GM13976 (cell line): ENCODE results near the gene GLCCI1.
"Not testable (repeated sequence)": the region's sequence is repeated elsewhere in the genome, so short reads cannot be mapped to it uniquely, and the experiment has no call there.

Experiments used
- DNase-seq: peaks from one replicate; pipeline ENCODE4 v3.0.0; 2012; ENCODE audit warnings: low spot score
- in situ Hi-C: fragments of 300-500 bp; cut with MboI; formaldehyde crosslinking; loops from one replicate; pipeline ENCODE4 v1.12.0; 2022; ENCODE audit warnings: low sequenced_read_pairs, mixed read lengths, inconsistent platforms; ENCODE audit not compliant: unreplicated experiment
- TF ChIP-seq, protein P1 (sequence below): IDR thresholded peaks from 2 replicates; pipeline ENCODE4 v1.5.1; 2012; ENCODE audit warnings: borderline replicate concordance, mild to moderate bottlenecking; ENCODE audit not compliant: insufficient read depth; ENCODE audit errors: extremely low read depth, missing control alignments, control extremely low read depth

Gene GLCCI1

DNA sequence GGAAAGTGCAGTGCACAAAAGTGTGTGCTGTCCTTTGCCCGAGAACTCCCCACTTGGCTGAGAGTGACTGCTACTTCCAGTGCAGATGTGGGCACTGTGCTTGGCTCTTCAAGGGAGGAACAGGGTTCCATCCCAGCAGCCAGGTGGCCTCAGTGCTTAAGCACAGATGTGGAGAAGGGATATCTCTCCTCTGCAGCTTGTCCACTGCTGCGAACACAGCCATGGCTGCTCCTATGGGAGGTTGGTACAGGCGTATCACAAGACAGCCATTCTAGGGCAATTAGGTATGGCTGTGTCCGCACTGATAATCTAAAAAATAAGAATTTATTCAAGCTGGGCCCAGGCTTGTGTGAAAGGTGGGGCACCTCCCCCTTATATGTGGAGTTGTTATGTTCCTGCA is 66.6 kb downstream of the GLCCI1 start:
- DNase-seq: no peak
- TF ChIP-seq, protein P1, sequence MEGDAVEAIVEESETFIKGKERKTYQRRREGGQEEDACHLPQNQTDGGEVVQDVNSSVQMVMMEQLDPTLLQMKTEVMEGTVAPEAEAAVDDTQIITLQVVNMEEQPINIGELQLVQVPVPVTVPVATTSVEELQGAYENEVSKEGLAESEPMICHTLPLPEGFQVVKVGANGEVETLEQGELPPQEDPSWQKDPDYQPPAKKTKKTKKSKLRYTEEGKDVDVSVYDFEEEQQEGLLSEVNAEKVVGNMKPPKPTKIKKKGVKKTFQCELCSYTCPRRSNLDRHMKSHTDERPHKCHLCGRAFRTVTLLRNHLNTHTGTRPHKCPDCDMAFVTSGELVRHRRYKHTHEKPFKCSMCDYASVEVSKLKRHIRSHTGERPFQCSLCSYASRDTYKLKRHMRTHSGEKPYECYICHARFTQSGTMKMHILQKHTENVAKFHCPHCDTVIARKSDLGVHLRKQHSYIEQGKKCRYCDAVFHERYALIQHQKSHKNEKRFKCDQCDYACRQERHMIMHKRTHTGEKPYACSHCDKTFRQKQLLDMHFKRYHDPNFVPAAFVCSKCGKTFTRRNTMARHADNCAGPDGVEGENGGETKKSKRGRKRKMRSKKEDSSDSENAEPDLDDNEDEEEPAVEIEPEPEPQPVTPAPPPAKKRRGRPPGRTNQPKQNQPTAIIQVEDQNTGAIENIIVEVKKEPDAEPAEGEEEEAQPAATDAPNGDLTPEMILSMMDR: no peak
- in situ Hi-C loops: no loop called here

DNA sequence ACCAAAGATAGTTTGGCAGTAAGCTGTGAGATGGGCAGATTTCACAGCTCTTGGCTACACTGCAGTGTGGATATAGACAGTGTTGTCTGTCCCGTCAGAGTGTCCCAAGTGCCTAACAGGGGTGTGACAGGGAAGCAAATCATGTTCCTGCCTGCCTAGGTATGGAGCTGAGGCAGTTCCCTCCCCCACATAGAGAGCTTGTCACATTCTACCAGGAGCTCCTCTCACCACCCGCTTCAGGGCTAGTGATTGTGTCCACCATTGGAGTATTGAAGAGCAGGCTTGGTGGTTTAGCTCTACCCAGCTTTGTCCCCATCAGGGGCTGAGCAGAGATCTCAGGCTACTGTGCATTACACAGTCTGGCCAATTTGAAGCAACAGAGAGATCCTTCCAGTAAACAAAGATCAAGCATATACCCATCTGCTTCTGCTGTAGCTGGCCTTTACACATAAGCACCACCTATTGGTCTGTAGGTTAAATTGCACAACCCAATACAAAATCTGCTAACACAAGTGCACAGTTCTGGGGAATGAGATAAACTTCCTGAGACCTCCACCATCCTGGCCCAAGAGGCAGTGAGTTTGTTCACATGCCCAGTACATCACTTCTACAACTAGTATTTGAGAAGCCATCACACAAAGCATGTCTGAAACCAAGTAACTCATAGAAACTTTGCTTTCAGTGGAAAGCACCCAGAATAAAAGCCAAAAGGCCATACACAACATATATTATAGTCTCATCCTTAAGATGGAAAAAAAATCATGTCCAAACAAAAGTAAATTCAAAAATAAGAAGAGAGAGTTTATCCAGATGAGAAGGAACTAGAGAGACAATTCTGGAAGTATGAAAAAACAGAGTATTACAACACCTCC is 67.3 kb downstream of the GLCCI1 start:
- no peak for DNase-seq
- in situ Hi-C loops: no loop called here
- TF ChIP-seq, protein P1: no peak

DNA sequence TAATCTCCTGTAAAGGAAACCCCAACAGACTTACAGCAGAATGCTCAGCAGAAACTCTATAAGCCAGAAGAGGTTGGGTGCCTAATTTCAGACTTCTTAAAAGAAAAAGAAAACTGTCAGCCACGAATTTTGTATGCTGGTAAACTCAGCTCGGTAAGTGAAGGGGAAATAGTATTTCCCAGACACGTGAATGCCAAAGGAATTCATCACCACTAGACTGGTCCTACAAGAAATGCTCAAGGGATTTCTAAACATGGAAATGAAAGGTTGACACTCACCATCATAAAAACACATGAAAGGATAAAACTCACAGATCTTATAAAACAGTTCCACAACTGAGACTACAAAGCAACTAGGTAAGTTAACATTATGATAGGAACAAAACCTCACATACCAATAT is 68.6 kb downstream of the GLCCI1 start:
- TF ChIP-seq, protein P1: no peak
- in situ Hi-C loops: no loop called here
- DNase-seq: no peak

DNA sequence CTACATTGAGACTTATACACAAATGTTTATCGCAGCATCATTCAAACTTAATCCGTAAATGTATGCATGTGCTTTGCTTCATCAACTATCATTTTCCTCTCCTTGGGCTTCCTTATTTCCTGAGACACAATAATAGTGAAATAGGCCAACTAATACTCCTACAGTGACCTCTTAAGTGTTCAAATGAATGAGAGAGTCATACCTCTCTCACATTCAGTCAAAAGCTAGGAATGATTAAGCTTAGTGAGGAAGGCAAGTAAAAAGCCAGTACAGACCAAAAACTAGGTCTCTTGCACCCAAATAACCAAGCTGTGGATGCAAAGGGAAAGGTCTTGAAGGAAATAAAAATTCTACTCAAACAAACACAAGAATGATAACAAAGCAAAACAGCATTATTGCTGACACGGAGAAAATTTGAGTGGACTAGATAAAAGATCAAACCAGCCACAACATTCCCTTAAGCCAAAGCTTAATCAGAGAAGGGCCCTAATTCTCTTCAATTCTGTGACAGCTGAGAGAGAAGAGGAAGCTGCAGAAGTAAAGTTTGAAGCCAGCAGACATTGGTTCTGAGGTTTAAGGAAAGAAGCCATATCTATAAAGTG is 72.3 kb downstream of the GLCCI1 start:
- TF ChIP-seq, protein P1: no peak
- in situ Hi-C loops: no loop called here
- no peak for DNase-seq

DNA sequence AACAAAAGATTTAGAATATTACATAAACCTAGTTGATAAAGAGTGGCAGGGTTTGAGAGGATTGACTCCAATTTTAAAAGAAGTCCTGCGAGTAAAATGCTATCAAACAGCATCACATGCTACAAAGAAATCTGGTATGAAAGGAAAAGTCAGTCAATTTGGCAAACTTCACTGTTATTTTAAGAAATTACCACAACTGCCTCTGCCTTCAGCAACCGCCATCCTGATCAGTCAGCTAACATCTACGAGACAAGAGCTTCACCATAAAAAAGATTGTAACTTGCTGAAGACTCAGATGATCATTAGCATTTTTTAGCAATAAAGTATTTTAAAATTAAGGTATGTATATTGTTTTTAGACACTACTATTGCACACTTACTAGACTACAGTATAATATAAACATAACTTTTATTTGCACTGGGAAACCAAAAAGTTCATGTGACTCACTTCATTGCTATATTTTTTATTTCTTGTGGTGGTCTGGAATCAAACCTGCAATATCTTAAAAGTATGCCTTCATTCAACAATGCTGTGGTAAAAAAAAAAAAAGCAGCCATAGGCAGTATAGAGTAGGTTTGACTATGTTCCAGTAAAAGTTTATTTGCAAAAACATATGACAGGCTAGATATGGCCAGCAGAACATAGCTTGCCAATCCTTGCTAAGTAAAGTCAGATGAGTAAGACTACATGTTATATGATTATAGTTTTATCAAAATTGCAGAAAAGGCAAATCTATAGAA is 74.4 kb downstream of the GLCCI1 start:
- in situ Hi-C loops: no loop called here
- TF ChIP-seq, protein P1: no peak
- DNase-seq: no peak

DNA sequence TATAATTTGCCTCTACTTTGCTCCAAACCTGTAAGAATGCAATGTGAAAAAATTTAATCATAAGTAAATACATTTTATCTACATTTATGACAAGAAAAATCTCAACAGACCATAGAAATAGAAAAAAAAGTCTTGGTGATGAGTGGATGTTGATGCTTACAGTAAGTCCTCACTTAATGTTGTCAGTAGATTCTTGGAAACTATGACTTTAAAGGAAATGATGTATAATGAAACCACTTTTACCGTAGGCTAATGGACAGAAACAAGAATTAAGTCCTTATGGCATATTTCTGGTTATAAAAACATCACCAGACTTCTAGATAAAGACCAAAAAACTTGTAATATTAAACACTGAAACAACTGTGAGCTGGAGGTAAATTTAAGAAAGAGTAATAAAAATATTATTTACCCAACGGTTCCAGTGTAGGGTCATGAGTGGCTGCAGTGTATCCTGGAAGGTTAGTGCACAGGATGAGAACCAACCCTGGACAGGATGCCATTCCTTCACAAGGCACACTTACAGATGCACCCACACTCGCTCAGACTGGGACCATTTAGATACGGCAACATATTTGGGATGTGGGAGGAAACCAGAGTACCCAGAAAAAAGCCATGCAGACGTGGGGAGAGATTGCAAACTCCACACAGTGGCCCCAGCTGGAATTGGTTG is 76.3 kb downstream of the GLCCI1 start:
- TF ChIP-seq, protein P1: no peak
- in situ Hi-C loops: no loop called here
- DNase-seq: no peak

DNA sequence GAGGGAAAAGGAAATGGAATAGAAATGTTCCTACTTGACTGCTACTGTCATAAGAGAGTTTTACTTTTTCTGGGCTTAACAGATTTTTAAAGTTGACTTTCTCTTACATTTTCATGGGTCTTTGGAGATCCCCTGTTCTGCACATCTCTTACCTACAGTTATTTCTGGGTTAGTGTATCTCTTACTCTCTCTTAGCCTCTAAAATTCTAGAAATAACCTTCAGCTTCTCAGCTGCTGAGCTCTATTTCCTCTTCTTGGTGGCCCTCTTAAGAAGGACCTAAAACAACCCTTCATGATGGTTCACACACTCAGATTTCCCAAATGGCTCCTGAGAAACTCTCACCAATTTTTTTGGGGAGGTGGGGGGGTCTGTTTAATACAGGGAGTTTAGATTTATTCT is 79.5 kb downstream of the GLCCI1 start:
- in situ Hi-C loops, DNase-seq: not testable (repeated sequence)
